ENCODE results near the gene ENO1.

- no peak for TF ChIP-seq POLR2A (IDR thresholded peaks at IDR 0.05; ENCODE audit: extremely low read depth, insufficient read length)
- no peak for TF ChIP-seq CTCF (IDR thresholded peaks at IDR 0.05; ENCODE audit: low read depth, low read length)
- TF ChIP-seq MAX (IDR thresholded peaks at IDR 0.05; ENCODE audit: low read depth, low read length), result no peak
Measured at GRCh38 chr1:8847990-8848389, 30.5 kb downstream of the ENO1 start.
